Lower leg skin (tissue), 4 donors: ENCODE data around the gene ACRBP. TPM values are rescaled to one million over a fixed set of nuclear protein-coding genes. Genes with fewer than 3 reads are reported as not detected.
A peak's percentile ranks its signal among the peaks of the same experiment; 100 is the strongest.

Experiments
- DNase-seq, 2 donors: peaks; one replicate each; pipeline ENCODE4 v3.0.0-alpha.2; 2019; ENCODE audit warnings: low spot score in 2 of 2
- H3K4me3 ChIP-seq: fragments of 200-600 bp; sonication (generic); 2 replicates; pipeline ENCODE4 v1.5.1; 2017; ENCODE audit warnings: mild to moderate bottlenecking, low read depth; ENCODE audit not compliant: poor library complexity, severe bottlenecking
- CTCF ChIP-seq, 3 donors: fragments of 450-650 bp; IDR thresholded peaks; one replicate each; pipeline ENCODE4 v1.5.1; 2016; ENCODE audit warnings: antibody characterized with exemption in 3 of 3, mild to moderate bottlenecking in 3 of 3, moderate library complexity in 2 of 3
- POLR2A ChIP-seq, 2 donors: fragments of 450-650 bp; IDR thresholded peaks; one replicate each; pipeline ENCODE4 v1.6.1; 2016 to 2017; ENCODE audit warnings: antibody characterized with exemption in 2 of 2, mild to moderate bottlenecking in 1 of 2, moderate library complexity in 1 of 2
- WGBS, 2 donors: methylation state at CpG; one replicate each; pipeline ENCODE4 v1.1.5; 2018; 5-methylcytosine and 5-hydroxymethylcytosine counted together
- intact Hi-C: fragments of 100-400 bp; cut with DNase I; formaldehyde crosslinking; loops from one replicate; pipeline ENCODE4 v1.15.0; 2023; ENCODE audit warnings: low total_unique reads
- total RNA-seq, 4 donors: library from RNA; depleted of rRNA; stranded (reverse); fragments of >200 nt; gene quantifications; one replicate each; pipeline ENCODE4 v1.1.0, GENCODE V29; 2016

Gene ACRBP
- total RNA-seq, 4 donors from 2014 or later: 0.42 to 8.6 (median 0.76) TPM

DNA sequence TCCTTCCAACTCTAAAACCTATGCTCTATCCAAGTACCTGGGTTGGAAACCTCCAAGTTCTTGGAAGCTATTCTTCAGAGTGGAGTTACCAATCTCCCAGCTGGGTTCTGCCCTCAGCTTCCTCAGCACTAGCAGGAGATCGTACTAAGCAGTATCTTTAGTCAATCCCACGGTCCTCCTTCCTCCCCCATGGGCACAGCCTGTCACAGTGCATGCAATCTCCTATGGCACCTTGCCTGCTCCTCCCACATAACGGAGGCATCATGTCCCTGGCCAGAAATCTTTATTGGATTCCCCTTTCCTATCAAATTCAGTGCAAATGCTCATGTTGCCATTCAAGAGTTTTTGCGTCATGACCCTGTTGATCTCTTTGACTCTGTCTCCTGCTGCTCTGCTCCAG is 6.1 kb downstream of the ACRBP start:
- intact Hi-C loops: no loop called here
- no peak for DNase-seq
- TF ChIP-seq CTCF (IDR thresholded peaks at IDR 0.05): no peak
- TF ChIP-seq POLR2A (IDR thresholded peaks at IDR 0.05): no peak
- WGBS, 2 donors: 47 to 48% methylated on average over 4 of the region's 4 CpGs
- H3K4me3 ChIP-seq: no peak overlapping the region

DNA sequence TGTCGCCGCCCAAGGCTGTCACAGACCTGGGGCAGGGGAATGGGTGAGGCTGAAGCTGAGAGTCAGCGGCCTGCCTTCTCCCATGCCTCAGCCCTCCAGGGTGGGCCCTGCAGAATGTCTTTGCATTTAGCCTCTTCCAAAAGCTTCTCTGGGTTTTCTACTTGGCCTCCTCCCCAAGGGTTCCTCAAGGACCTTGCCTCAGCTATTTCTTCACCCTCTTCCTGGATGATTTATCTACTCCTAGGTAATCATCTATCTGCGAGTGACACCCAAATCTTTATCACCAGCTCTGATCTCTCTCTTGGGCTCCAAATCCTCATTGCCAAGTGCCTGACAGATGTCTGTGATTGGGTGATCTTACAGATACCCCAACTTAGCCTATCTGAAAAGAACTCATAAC is 6.7 kb downstream of the ACRBP start:
- intact Hi-C loops: no loop called here
- WGBS, 2 donors: 69 to 78% methylated on average over 4 of the region's 4 CpGs
- no peak for DNase-seq
- no peak overlapping the region for H3K4me3 ChIP-seq
- TF ChIP-seq POLR2A (IDR thresholded peaks at IDR 0.05) (no peak), CTCF (IDR thresholded peaks at IDR 0.05) (no peak)

DNA sequence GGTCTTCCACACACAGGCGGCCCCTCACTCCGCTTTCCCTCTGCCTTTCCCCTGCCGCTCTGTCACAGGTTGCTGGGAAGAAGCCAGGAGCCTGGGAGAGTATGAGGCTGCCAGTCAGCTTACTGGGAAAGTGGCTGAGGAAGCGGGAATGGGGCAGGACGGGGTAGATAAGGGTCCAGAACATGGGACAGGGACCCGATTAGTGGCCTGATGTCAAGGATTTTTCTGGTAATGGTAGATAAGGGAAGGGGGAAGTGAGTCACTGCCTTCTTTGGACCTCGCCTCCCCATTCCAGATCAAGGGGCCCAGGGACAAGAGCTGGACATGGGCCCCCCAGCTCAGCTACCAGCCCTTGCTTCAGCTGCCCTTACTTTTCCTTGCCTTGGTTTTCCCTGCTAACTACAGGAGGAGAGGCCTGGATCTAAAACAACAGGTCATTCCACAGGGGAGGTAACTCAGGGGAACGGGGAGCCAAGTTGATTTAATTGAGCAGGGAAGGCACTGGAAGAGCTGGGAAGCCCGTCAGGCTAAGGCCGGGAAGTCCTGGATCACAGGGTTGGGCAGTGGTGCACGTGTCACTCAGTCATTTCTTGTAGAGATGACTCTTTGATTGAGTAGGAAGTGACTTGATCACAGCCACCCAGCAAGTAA is 8.0 kb downstream of the ACRBP start:
- WGBS, 2 donors: 79% methylated on average over 11 of the region's 11 CpGs
- DNase-seq: no peak
- no peak overlapping the region for H3K4me3 ChIP-seq
- TF ChIP-seq CTCF (IDR thresholded peaks at IDR 0.05) (no peak), POLR2A (IDR thresholded peaks at IDR 0.05) (no peak)
- intact Hi-C loops: no loop called here

- no peak overlapping the region for H3K4me3 ChIP-seq
- intact Hi-C loops: no loop called here
- TF ChIP-seq CTCF (IDR thresholded peaks at IDR 0.05) (no peak), POLR2A (IDR thresholded peaks at IDR 0.05) (no peak)
- 56 to 60% methylated on average over 9 of the region's 9 CpGs for WGBS, 2 donors
- DNase-seq: no peak
Observed at GRCh38 chr12:6638305-6638704, 8.9 kb downstream of the ACRBP start.

DNA sequence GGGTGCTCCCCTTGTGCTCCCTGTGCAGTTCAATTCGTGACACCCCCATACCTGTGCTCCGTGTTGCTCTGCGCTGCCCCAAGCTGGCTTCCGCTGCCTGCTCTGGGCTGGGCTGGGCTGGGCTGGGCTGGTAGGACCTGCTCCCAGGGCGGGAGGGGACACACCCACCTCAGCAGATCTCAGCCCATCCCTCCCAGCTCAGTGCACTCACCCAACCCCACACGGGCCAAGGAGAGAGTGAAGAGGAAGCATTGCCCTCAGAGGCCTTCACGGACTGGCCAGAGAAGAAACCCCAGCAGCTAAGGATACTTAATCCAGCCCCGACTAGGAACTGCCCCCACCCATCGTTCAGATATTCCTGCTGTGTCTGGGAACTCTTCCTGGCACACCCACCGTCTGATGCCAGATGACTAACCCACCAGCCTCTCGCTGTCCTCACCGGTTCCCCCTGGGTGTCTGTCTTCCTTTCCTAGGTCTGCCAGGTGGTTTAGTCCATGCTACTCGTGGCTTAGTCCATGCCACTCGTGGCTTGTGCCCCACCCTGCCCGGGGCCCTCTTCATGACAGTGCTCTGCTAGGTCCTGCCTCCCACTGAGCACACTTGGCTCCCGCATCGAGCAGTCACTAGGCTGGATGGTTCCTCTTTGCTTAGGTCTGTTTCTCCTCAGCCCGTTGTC is 11.2 kb downstream of the ACRBP start, which contains the start of gene LPAR5:
Gene LPAR5 (minus strand): TSS at position 104 of the 676 bp plus-strand sequence. CDS start 14,711 bp downstream, outside the sequence.
- DNase-seq: peak; percentile 75 to 92
- intact Hi-C loops: no loop called here
- WGBS, 2 donors: 18 to 28% methylated on average over 18 of the region's 18 CpGs
- H3K4me3 ChIP-seq: no peak within 1 kb of the TSS
- TF ChIP-seq CTCF (IDR thresholded peaks at IDR 0.05): no peak
- TF ChIP-seq POLR2A (IDR thresholded peaks at IDR 0.05): no peak
